GM12801 (cell line): ENCODE data around the gene SMAD3.

Source experiments
- CTCF ChIP-seq: IDR thresholded peaks from one replicate; pipeline ENCODE4 v1.5.1; 2011; ENCODE audit warnings: control low read depth; ENCODE audit not compliant: insufficient read length; ENCODE audit errors: extremely low read depth

SMAD3 gene

DNA sequence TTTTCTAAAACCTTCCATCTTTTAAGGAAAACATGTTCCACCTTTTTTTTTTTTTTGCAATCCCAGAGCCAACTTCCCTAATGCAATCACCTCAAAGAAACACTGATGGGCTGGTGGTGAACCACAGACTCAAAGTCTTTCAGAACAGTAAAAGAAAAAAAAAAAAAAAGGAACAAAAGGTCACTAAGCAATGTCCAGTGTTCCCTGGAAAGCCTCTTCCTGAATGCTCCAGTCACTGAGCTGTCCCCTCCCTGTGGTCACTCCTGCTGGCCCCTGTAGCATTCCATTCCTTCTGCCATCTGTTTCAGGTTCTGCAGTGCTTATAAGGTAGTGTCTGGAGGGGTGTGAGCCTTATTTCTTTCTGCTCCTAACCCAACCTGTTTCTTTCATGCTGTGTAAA lies 135.7 kb downstream of the SMAD3 start:
- no peak for TF ChIP-seq CTCF

GRCh38 chr15:67202091-67202490 lies 136.7 kb downstream of the SMAD3 start:
- no peak for TF ChIP-seq CTCF

DNA sequence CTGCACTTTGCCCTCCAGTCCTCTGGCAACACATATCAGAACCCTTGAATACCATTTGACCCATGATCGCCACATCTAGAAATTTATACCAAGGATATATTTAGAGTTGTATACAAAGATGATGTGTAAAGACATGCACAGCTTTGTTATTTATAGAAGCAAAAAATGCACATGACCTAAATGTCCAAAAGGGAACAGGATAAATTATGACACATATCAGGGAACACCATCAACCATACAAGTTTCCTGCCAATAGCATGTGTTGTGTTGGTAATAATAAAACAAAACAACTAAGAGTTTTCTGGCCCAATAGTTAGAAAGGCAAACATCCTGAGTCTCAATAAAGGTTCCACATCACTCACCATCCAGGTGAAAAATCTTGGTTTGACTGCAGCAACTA lies 137.6 kb downstream of the SMAD3 start:
- no peak for TF ChIP-seq CTCF

GRCh38 chr15:67207555-67208207 lies 142.3 kb downstream of the SMAD3 start:
- TF ChIP-seq CTCF = no peak

GRCh38 chr15:67208396-67208795 lies 143.0 kb downstream of the SMAD3 start:
- no peak for TF ChIP-seq CTCF

- TF ChIP-seq CTCF = no peak
These were observed 145.3 kb downstream of the SMAD3 start for GRCh38 chr15:67210555-67211168.

- TF ChIP-seq CTCF = no peak
These were observed 147.4 kb downstream of the SMAD3 start for GRCh38 chr15:67212684-67213367.
